LoVo (cell line): ENCODE data around the gene PHLDA1.
A peak's percentile ranks its signal among the peaks of the same experiment; 100 is the strongest.

Experiments
- DNase-seq: peaks from one replicate; pipeline ENCODE4 v3.0.0-alpha.2; 2016; ENCODE audit warnings: low spot score

PHLDA1 gene

DNA sequence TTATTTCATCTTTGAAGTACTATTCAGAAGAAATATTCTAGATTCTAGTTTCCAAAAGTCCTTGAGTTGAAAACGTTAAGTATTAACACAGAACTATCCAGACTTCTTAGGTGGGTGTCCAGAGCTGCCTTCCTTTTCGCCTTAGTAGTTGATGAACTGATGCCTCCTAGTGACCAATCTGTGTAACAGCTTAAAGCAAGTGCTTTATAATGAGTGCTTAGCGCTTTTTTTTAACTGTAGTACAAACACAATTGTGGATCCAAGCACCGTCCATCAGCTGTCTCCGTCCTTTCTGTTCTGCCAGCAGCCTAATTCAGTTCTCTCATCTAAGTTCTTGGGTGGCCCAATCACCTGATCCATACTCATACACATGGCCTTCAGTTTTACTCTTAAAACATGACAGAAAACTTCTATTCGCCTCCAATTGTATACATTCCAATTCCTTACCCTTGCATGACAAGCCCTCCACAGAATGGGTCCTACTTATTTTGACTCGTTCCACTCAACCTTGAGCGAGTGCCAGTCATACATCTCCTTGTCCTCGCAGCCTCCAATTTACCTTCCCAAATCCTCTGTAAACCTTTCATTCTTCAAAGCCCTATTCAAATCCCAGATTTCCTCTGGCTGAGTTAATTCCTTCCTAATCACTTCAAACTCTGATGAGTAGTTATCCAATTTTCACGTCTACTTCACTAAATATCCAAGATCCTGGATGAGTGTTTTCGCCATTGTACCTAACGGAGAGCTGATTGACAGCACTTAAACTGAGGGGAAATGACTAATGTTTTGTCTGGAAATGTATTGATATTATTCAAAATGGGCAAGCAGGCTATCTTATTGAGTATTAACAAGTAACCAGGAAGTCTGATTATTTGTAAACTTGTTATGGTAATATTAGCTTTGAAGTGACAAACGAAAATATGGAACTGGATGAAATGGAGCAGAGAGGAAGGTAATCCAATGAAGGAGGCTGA lies 5.8 kb upstream of the PHLDA1 start:
- peak; percentile 91 for DNase-seq

DNA sequence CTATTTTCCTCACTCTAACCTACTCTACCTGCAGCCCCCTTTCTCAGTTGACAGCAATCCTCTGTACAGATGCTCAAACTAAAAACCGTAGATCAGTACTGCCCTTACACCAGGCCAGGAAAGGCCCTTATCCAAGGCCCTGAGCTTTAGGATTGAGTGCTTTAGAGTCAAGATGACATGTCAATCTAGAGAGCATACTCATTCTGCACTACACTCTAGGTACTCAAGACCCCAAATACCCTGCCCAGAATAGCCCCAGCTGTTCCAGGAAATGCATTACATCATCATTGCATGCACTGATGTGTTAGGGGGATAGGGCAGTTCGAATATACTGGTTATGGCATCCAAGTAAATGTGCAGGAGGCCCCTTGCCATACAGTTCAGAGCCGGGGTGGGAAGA lies 3.5 kb upstream of the PHLDA1 start:
- DNase-seq, result no peak

DNA sequence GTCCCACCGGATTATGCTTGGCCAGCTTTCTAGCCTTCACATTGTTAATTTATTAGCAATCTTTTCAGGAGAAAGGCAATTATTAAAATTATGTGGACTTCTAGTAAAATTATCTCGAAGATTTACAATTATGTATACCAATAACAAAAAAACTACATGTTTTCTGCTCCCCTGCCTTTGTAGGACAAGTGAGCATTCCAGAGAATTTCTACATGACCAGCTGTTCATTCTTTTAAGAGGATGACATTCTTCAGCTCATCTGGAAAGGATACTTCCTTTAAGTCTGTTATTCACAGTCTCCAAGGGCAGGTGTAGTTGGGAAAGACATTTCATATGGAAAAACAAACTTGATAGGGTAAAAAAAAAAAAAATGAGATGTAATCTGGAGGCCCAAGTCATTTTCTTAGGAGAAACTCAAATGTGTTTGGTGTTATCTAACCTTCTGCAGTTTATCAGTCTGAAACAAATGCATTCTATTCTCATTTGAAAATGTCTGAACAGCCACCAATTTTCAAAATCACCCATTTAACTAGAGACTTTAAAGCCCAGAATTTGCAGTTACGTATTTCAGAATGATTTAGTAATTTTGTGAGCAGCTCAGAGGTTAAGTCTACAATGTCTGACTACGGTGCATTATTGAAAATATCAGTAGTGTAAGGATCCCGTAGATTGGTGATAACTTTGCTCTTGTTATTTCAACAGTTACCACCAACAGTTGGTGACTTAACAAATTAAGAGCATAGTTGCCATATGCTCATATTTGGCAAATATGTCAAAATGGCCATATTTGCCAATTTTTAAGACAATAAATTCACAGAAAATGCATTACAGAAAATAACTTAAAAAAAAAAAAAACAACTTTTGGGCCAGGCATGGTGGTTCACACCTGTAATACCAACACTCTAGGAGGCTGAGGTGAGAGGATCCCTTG lies 1.8 kb upstream of the PHLDA1 start:
- DNase-seq, result no peak

DNA sequence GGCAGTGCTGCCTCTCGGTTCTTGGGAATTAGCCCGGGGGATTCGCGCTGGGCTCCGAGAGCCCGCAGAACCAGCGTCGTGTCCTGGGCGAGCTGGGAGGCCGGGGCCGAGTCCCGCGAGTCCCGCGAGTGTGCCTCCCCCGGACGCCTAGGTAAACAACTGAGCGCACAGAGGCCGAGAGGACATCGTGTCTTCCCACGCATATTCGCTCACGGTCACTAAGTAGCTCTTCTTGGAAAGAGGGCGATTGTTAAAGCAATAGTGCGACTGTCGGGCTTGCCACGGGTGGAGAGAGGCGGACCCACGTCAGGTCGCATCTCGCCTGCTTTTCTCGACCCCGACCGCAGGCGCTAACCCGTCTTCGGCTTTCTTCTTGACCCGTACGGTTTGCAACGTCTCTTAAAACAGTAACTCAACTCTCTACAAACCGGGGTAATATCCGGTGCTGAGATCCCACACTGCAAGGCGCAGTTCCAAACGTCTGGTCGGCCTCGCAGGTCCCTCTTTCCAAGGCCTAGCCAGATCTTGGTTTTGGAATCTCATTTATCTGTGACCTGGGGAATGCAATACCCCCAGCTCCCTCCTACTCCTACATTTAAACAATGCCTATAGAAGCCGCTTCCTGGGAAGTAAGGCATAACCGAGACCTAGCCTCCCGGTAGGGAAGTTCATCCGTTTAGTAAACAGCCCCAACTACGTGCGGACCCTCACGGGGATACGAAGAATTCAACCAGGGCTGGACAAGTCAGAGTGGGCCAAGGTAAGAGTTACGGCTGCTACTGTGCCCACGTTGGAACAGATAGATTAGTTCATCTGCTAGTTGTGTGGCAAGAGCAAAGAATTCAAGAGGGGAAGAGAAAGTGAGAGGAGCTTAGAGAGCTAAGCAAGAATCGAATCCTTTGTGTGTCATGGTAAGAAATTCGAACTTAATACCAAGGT lies 736 bp upstream of the PHLDA1 start:
- DNase-seq, result no peak

DNA sequence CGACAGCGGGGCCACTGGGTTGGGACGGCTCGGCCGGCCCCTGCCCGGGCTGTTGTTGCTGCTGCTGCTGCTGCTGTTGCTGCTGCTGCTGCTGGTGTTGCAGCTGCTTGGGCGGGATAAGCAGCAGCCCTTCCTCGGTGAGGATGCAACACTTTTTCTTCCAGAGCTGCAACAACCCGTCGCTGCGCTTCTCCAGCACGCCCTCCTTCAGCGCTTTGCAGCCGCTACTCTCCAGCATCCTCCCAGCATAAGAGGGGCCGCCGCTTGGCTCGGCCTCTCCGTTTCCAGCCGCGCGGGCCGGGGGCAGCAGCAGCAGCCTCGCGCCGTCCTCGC lies 529 bp downstream of the PHLDA1 start:
- DNase-seq, result no peak

DNA sequence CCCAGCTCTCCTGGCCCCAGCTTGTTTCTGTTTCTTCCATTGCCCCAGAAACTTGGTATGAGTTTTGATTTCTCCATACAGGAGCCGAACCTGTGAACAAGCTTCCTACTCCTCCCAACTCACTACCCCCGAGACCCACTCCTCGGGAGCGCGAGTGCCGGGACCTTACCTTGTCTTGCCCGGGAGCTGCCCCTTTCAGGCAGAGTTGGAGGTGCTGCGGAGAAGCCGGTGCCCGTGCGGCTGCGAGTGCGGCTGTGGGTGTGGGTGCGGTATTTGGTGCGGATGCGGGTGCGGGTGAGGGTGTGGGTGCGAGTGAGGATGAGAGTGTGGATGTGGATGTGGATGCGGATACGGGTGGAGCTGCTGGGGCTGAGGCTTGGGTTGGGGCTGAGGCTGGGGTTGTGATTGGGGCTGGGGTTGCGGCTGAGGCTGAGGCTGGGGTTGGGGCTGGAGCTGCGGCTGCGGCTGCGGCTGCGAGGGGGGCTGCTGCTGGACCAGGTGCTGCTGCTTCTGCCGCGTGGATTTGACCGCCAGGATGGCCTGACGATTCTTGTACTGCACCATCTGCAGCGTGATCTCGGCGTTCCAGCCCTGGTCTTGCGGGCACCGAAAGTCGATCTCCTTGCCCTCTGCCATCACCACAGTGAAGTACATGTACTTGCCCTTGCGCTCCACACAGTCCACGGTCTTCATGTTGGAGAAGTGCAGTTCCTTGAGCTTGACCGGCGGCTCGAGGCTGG lies 1.1 kb downstream of the PHLDA1 start:
- no peak for DNase-seq

DNA sequence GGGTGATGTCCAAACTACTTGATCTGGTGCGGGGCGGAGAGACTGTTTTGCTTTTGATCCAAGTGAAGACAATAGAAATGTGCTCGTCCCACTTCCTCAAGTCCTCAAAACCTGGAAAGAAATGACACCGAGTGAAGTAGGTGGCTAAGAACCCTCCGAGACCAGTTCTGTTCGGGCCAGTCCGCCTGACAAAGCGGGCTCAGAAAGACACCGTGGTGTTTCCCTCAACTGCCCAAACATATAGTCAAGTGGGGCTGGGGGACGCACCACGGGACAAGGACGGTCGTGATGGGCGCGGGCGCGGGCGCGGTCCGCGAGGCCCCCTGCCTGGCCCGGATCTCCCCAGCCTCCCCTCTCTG lies 1.6 kb downstream of the PHLDA1 start:
- no peak for DNase-seq

DNA sequence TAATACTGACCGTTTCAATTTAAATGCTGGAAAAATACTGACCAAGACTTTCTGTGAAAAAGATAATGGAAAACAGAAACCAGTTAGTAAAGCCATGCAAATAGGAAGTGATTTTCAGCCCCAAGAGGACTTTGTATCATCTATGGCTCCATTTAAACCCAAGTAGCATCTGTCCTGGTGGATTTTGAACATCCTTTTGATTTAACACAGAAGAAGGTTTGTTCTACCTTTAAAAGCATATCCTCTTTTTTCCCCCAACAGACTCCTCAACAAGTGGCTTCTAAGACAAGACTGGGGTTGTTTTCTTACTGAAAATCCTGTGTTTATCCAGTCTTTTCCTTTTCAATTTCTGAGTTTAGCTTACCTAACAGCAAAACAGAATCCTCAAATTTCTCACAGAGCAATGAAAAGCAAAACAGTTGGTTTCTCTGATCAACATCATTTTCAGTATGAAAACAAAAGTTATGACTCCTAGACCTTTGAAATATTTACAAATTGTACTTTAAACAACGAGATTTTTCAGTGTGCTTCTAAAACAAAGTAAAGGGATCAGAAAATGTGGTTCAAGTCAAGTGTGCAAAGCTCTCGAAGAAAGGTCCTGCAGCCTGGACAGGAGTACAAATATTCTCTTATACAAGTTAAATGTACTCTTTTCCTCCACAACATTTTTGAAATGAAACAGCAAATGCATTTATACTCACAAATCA lies 2.9 kb downstream of the PHLDA1 start:
- DNase-seq, result no peak

DNA sequence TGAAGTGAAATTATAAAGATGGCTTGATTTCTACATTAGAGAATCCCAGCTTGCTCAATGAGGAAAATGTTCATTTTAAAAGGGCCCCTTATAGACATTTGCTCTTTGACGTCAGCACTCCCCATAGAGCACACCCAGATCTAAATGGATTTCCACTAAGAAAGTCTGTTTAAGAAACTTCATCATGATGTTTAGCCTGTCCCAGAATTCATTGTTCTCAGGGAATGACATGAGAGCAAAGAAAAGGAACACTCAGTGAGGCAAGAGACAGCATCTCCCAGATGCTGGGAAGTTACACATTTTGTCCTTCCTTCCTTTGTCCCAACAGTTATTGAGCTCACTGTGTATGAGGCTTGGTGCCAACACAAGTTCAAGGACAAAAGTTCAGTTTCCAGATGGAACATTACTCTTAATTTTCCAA lies 4.9 kb downstream of the PHLDA1 start:
- peak; percentile 65 for DNase-seq

DNA sequence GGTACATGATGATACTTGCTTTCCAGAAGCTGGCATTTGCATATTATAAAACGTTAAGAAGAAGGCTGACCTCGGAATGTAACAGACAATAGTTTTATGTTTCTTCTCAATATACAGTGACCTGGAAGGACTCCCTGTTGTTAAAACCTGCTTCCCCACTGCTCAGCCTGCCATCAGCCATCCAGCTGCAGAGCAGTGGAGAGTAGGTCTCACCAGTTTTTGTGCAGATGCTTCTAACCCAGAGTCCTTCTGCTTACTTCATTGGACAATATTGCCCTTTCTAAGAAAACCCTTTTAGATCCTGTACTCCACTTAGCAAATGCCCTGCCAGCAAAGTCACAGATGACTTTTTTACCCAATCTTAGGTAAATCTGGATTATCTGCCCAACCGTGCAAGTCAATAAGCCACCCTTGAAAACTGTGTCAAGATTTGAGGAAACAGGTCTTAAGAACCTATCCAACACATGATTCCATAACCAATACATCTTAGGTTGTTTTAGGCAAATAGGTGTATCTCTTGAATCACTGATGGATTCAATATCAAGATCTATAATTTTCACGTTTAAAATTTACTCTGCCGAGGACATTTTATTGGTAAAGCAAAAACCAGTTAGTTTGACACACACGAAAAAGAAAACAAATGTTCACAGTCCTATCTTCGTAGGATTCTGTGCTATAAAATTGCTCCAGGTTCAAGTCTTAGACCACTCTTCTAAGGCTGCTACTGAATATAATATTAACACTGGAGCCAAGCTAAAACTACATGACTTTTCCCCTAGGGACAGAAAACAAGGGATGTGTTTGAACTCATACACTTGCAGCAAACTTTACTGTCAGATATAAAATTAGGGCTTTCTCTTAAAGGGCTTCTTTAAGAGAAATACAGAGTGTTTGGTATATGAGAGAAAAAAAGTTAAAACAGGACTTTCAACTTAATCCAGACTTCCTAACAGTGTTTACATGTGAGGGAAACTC lies 5.7 kb downstream of the PHLDA1 start:
- no peak for DNase-seq

DNA sequence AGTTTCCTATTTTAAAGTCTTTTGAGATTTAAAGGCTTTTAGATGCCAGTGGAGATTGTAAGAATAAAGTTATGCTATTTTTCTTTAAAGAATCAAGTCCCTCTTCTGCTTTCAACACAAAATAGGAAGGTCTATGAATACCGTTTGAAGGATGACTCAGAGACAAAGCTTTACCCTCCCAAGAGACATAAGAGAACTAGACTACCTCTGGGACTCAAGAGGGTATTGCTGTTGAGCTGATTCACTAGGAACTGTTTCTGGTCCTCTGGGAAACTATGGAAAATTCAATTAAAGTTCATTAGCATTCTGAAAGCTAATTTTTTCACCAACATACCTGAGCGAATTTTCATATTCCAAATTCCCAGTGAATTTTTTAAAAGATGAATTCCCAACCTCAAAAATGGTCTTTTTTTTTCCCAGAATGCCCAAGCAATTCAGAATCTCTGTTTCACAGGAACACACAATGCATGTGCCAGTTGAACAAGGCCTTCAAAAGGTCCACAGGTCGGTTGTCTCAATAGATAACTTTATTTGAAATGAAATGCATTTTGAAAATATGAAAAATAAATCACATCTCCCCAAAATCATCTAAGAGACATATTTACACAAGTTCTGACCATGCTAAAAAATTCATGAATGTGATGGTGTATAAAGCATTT lies 6.5 kb downstream of the PHLDA1 start:
- DNase-seq, result peak; percentile 71

DNA sequence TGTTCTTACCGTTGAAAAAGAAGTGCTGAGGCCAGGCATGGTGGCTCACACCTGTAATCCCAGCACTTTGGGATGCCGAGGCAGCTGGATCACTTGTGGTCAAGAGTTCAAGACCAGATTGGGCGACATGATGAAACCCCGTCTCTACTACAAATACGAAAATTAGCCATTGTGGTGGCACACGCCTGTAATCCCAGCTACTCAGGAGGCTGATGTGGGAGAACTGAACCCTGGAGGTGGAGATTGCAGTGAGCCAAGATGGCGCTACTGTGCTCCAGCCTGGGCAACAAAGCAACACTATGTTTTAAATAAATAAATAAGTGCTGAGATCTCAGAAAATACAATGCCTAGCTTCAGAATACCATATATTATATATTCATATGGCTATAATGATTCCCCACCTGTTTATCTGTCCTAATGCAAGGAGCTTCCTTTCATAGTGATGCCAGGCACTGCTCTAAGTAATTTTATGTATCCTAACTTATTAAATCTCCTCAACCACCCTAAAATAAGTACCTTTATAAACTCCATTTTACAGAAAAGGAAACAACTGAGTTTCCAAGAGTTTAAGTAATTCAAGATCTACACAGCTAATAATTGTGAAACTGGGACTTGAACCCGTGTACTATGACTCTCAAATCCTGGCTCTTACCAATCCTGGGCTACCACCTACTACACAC lies 7.3 kb downstream of the PHLDA1 start:
- DNase-seq, result no peak

DNA sequence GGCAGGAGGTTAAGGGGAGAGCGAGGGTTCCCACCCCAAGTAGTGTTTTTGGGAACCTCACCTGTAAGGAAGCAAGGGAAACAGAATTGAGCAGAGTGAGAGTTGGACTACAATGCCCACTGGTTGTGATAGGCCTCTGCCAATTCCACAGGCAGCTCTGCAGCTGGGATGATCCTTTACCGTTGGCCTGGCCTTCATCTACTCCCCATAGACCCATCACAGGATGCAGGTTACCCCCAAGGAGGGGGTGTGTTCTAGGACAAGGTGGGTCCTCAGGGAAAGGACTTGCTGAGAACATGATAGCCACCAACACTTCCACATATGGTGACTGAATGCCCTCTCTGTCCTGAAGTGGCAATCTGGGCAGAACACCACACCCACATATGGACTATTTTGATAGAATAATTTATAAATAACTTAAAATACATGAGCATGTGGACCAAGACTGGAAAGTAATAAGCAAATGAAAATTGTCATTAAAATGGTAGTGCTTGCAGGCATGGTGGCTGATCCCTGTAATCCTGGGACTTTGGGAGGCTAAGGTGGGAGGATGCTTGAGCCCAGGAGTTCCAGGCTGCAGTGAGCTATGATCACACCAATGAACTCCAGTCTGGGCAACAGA lies 8.4 kb downstream of the PHLDA1 start:
- DNase-seq, result no peak

DNA sequence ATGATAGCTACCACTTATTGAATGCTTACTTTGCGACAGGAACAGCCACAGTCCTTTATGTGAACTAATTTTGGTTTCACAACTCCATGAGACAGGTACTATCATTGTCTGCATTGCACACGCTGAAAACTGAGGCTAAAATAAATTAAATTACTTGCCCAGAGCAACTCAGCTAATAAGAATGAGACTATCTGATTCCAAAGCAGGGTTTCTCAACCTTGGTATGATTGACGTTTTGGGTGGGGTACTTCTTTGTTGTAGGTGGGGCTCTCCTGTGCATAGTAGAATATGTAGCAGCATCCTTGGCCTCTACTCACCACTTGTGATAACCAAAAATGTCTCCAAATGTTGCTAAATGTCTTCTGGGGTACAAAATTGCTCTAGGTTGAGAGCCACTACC lies 9.1 kb downstream of the PHLDA1 start:
- no peak for DNase-seq

DNA sequence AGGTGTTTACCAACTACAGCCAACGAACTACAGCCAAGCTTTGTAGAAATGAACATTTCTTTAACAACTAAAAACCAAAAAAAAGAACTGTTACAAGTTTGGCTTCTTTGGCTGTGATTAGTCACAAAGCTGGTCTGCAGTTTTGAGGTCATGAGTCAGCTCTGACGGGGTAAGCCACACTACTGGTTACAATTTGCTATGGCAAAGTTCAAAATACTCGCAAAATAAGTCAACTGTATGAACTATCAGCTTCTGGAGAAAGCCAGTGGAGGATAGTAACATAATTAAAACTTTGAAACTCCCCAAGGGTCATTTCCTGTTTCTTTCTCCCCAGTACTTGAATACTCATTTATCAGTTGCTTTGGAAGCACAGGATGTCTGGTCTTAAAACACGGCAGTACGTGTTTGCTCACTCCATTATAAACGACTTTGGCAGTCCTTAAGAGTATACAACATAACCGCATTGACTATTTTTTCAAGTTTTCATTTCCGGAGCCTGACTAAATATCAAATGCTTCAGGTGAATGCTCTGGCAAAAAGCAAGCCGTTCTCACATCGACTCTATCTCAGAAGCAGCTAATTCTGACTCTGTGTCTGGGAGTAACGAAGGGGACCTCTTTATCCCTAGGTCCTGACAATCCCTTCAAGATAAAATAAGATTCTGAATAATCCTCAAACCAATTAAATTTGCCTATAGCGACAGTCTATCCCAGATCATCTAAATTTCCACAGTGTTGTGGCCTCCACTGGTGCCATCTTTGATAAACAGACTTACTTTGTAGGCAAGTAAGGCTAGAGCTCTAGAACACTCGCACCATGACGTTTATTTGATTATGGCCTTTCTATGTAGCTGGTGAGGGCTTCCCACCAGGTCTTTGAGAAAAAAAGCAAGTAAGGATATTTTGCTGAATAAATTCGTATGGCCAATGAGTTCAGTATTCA lies 10.6 kb downstream of the PHLDA1 start:
- DNase-seq, result peak; percentile 92

DNA sequence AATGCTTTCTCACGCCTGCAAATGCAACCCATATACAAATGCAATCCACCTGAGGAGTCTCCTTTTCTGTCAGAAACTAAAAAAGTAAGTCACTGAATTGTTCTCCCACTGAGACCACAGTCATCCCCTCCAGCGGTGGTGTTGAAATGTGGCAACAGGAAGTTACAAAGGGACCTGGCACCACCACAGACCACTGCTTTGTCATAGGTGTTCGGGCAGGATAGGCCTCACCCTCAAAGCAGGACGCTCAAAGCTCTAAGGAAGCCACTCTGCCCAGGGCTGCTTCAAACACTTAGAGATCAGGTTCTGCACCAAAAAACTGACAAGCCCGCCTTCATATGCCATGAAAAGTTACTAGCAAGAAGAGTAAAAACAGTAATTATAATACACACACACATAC lies 11.3 kb downstream of the PHLDA1 start:
- DNase-seq, result peak; percentile 87

DNA sequence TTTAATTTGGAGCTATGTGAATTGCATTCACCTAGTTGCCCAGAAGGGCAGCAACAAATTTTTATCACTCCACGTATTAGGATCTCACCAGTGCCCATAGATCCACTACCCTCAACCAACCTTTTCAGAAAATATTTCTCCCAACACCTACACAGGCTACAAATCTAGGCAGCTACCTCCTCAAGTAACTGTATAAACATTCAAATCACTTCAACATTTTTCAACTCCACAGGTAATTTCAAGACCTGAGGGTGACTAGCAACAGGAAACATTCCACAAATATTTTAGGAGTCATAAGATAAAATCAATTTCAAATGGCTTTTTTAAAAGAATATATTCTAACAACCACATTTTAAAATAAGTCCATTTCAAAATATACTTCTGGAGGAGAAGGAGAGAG lies 12.9 kb downstream of the PHLDA1 start:
- DNase-seq, result no peak
